NCI-H524 (cell line): ENCODE measurements around the gene CRCP.
"Not testable (repeated sequence)": the region's sequence is repeated elsewhere in the genome, so short reads cannot be mapped to it uniquely, and the experiment has no call there.

ENCODE experiments used
- DNase-seq, 2 experiments: peaks; one replicate each; lab custom pipeline; 2025; lab: John Stamatoyannopoulos, UW

Gene CRCP

DNA sequence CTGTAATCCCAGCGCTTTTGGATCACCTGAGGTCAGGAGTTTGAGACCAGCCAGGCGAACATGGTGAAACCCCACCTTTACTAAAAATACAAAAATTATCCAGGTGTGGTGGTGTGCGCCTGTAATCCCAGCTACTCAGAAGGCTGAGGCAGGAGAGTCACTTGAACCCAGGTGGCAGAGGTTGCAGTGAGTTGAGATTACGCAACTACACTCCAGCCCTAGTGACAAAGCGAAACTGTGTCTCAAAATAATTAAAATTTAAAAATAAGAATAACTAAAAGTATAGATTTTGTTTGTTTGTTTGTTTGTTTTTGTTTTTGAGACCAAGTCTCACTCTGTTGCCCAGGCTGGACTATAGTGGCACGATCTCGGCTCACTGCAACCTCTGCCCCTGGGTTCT, 41.4 kb downstream of the CRCP start:
- not testable (repeated sequence) for DNase-seq

DNA sequence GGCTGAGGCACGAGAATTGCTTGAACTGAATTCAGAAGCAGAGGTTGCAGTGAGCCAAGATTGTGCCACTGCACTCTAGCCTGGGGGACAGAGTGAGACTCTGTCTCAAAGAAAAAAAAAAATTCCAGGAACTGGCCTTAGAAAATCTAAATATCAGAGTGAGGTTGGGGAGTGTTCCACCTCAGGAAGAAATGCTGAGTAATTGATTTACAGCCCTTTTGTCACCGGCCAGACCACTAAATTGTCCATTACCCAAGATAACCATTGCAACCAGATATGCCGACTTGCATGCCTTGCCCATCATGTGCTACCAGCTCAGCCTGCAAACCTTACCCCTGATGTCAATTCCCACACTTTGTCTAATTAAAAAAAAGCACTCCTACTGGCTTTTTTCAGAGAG, 42.4 kb downstream of the CRCP start:
- DNase-seq, result no peak

DNA sequence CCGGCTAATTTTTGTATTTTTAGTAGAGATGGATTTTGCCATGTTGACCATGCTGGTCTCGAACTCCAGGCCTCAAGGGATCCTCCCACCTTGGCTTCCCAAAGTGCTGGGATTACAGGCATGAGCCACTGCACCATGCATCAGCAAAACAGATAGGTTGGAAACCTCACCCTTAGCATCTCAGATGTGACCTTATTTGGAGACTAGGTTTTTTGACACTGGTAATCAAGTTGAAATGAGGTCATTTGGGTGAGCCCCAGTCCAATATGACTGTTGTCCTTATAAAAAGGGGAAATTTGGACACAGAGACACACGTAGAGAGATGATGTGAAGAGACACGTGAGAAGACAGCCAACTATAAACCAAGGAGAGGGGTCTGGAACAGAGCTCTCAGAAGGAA, 48.0 kb downstream of the CRCP start:
- no peak for DNase-seq

DNA sequence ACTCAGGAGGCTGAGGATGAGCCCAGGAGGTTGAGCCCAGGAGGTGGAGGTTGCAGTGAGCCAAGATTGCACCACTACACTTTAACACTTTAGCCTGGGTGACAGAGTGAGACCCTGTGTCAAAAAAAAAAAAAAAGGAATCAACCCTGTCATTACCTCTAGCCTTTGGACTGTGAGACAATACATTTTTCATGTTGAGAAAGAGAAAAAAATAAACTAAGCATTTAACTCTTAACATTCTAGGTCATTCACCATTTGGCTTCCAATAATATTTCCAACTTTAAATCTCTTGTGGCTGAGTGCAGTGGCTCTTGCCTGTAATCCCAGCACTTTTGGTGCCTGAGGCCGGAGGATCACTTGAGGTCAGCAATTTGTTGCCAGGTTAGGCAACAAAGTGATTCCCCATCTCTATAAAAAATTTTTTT, 48.6 kb downstream of the CRCP start:
- no peak for DNase-seq

DNA sequence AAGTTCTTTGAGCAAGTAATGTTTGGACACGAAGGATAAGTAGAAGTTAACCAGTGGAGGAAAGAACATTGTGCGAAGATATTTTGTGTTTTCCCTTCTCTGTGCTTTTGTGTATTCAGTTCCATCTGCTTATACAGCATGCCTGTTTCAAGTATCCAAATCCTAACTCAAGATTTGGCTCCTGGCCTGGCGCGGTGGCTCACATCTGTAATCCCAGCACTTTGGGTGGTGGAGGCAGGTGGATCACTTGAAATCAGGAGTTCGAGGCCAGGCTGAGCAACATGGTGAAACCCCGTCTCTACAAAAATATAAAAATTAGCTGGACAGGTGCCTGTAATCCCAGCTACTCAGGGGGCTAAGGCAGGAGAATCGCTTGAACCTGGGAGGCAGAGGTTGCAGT, 49.7 kb downstream of the CRCP start:
- no peak for DNase-seq

DNA sequence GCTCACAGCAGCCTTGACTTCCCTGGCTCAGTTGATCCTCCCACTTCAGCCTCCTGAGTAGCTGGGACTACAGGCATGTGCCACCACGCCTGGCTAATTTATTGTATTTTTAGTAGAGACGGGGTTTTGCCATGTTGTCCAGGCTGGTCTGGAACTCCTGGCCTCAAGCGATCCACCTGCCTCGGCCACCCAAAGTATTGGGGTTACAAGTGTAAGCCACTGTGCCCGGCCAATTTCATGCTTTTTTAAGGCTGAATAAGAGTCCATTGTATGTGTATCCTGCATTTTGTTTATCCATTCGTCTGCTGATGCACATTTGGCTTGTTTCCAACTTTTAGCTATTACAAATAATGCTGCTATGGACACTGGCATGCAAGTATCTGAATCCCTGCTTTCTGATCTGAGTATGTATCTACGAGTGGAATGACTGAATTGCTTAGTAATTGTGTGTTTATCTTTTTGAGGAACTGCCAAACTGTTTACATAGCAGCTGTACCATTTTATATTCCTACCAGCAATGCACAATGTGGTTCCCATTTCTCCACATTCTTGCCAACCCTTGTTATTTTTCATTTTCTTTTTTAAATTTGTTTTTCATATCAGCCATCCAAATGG, 53.2 kb downstream of the CRCP start:
- no peak for DNase-seq

DNA sequence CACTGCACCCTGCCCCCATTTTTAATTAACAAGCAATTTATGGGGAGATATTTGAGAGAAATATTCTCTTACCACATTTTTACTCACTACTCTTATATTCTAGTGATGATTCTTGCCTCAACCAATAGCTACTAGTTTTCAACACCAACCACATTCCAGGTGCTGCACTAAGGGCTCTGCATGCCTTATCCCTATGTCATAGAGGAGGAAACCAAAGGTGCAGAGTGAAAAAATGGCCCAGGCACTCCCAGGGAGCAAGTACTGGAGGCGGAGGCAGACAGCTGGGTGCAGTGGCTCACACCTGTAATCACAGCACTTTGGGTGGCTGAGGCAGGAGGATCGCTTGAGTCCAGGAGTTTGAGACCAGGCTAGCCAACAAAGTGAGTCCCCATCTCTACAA, 55.0 kb downstream of the CRCP start:
- no peak for DNase-seq

DNA sequence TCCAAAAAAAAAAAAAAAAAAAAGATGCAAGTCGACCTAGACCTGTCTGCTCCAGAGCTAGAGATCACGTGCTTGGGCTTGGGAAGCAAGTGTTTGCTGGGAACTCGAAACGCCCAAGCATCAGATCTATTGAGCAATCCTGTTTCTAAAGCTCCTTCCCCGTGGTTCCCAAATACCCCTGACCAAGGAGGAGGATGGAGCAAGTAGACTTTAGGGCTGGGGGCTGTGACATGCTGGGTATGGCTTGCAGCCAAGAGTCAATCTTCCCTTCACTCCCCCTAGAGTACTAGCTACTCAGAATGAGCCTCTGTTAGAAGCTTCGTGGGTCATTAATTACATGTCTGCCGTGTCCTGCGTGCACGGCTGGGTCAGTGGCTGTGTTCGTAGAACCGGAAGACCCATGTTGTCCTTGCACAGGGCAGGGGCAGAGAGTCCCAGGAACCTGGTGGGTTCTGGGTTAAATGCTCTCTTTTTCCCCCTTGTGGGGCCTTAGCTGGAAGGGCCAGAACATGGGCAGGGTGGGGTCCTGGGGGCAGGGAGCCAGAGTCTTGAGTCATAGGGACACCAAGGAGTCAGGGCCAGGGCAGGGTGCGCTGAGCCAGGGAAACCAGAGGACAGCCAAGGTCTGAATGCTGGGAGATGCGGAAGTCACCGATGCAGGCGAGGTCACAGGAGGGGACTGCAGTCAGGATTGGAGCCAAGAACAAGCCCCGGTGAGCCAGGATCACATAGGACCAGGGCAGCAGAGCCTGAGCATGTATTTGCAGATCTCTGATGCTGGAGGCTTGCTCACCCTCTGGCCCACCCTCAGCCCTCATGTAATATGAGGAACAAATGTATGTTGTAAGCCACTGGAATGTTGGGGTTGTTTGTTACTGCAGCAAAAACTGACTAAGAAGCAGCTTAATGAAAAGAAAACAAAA, 55.9 kb downstream of the CRCP start:
- DNase-seq, result no peak

DNA sequence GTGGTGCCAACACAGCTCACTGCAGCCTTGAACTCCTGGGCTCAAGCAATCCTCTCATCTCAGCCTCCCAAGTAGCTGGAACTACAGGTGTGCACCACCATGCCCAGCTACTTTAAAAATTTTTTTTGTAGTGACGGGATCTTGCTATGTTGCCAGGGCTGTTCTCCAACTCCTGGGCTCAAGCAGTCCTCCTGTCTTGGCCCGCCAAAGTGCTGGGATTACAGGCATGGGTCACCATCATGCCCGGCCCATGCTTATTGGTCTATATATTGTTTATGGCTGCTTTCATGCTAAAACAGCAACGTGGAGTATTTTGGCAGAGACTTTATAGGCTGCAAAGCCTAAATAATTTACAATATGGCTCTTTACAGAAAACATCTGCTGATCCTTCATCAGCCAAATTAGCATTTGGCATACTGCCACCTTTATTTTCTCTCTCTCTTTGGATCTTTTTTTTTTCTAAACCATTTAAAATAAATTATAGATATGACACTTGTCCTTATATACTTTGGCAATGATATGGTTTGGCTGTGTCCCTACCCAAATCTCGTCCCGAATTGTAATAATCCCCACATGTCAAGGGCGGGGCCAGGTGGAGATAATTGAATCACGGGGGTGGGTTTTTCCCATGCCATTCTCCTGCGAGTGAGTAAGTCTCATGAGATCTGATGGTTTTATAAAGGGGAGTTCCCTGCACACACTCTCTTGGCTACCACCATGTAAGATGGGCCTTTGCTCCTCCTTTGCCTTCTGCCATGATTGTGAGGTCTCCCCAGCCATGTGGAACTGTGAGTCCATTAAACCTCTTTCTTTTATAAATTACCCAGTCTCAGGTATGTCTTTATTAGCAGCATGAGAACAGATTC, 58.1 kb downstream of the CRCP start:
- not testable (repeated sequence) for DNase-seq

DNA sequence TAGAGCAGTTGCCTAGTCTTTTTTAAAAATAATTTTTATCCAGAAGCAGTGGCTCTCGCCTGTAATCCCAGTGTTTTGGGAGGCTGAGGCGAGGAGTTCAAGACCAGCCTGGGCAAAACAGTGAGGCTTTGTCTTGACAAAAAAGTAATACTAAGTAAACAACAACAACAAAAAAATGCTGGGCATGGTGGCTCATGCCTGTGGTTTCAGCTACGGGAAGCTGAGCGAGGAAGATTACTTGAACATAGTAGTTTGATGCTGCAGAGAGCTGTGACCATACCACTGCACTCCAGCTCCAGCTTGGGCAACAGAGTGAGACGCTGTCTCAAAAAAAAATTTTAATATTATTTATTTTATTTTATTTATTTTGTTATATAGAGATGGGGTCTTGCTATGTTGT, 59.2 kb downstream of the CRCP start:
- no peak for DNase-seq

DNA sequence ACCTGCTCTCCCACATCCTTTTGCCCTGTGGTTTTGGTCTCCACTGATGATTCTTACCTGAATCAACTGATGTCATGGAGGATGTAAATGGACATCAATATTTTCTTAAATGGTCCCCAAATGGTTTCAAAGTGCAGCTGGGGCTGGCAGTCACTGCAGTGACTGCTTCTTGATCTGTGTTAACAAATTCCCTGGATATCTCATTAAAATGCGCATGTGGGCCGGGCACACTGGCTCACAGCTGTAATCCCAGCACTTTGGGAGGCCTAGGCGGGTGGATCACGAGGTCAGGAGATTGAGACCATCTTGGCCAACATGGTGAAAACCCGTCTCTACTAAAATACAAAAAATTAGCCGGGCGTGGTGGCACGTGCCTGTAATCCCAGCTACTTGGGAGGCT, 60.4 kb downstream of the CRCP start:
- not testable (repeated sequence) for DNase-seq

DNA sequence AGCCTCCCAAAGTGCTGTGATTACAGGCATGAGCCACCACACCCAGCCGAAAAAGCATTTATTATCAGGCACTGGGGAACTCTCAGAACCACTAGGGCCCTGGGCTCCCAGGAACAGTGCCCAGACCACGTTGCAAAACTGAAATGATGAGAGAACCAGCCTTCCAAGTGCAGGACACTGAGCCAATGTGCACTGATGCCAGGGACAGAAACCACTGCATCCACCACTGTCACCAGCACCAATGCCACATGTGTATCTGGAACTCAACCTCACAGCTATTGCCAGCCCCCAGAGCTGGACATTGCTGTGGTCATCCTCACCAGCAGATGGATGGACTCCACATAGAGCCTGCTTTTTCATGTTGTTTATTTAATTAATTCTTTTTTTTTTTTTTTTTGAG, 62.3 kb downstream of the CRCP start:
- DNase-seq, result no peak

DNA sequence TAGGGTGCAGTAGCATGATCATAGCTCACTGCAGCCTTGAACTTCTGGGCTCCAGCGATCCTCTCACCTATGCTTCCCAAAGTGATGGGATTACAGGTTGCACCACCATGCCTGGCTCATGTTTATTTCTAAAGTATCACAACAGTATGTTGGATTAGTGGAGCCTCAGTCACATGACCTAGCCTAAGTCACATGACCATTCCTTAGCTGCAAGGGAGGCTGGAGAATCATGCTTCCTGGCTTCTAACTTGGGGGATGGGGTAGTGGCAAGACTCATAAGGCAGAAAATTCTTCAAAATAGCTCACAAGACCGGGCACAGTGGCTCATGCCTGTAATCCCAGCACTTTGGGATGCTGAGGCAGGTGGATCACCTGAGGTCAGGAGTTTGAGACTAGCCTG, 63.6 kb downstream of the CRCP start:
- no peak for DNase-seq

DNA sequence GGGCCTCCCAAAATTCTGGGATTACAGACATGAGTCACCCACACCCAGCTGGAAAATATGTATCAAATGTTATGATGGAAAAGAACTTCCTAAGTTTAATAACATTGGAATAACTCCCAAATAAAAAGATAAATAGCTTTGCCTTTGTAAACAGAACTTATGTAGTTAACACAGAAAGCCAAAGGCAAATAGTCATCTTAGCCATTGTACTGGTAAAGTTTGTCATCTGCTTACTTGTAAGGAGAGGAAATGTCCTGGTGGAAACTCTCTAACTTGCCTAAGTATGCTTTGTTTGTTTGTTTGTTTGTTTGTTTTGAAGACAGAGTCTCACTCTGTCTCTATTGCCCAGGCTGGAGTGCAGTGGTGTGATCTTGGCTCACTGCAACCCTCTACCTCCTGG, 66.7 kb downstream of the CRCP start:
- no peak for DNase-seq

DNA sequence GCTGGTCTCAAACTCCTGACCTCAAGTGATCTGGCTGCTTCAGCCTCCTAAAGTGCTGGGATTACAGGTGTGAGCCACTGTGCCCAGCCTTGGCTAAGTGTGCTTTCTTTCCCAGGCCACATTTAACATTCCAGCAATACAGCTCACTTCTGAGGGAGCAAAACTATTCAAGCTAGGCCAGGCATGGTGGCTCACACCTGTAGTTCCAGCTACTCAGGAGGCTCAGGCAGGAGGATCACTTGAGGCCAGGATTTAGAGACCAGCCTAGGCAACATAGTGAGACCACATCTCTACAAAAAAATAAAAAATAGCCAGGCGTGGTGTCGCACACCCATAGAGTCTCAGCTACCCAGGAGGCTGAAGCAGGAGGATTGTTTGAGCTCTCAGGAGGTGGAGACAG, 67.2 kb downstream of the CRCP start:
- DNase-seq, result no peak

DNA sequence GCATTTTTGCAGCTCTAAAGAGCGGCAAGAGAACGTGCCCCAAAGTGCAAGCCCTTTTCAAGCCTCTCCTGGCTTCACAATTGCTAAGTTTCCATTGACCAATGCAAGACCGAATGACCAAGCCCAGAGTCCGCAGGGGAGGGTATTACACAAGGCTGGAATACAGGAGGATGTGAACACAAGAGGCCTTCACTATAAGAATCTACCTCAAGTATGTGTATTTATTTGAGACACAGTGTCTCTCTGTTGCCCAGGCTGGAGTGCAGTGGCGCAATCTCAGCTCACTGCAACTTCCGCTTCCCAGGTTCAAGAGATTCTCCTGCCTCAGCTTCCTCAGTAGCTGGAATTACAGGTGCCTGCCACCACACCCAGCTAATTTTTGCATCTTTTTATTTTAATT, 68.3 kb downstream of the CRCP start:
- DNase-seq, result no peak

DNA sequence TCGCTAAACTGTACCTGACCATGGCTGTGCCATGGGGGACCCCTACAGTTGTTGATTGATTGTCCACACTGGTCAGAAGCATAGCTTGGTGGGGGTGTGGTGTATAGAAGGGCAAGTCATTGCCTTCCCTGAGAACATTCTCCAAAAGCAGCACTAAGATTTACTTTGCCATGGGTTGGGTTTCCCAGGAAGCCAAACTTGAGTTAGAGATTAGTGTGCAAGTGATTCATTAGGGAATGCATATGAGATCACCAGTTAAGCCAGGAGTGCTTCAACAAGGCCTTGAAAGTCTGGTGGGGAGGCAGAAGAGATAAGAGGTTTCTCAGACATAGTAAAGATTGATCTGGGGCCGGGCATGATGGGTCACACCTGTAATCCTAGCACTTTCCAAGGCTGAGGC, 69.1 kb downstream of the CRCP start:
- DNase-seq, result no peak

DNA sequence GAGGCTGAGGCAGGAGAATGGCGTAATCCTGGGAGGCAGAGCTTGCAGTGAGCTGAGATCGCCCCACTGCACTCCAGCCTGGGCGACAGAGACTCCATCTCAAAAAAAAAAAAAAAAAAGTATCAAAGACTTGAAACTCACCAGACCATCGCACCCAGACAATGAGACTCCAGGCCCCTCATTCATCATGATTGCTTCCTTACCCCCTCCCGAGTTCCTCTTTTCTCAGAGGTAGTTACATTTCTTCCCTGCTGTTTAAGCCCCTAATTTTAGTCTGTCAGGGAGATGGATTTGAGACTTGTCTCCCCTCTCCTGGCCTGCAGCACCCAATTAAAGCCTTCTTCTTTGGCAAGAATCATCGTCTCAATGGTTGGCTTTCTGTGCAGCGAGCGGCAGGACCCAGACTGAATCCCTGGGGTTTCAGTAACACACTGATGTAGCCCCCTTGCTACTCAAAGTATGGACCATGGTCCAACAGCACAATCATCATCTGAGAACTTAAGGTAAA, 71.1 kb downstream of the CRCP start:
- no peak for DNase-seq

DNA sequence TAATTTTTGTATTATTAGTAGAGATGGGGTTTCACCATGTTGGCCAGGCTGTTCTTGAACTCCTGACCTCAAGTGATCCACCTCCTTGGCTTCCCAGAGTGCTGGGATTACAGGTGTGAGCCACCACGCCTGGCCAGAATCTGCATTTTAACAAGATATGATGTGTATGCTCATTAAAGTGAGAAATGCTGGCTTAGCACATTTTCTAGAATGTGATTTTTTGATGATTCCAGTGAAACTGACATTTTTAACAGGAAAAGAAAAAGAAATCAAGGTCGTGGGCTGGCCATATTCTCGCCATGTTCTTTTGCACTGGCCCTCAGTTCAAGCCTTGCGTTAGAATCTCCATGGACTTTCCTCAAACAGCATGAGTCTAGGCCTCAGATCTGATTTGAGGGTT, 72.3 kb downstream of the CRCP start:
- DNase-seq, result no peak

DNA sequence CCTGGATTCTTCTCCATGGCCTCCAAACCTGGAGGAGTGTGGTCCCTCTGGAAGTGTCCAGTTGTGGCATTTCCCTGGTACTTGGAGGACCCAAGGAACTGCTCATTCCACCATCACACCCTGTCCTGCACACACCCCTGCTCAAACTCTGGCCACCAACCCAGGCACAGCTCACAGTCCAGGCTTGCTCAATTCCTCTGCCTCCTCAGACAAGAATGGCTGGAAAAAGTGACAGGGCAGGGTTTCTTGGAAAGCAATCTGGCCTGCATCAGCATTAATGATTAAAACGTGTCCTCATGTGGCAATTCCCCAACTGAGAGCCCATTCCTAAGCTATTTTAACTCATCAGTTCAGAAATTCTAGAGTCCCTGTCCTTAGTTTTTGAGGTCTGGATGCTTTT, 73.3 kb downstream of the CRCP start:
- no peak for DNase-seq

DNA sequence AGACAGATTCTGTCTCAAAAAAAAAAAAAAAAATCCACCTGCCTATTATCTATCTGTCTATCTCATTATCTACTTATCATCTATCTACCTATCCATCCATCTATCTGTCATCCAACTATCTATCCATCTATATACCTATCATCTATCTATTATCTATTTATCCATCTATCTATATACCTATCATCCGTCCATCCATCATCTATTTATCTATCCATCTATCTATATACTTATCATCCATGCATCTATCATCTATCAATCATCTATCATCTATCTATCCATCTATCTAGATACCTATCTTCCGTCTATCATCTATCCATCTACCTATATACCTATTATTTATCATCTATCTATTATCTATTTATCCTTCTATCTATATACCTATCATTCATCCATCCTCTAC, 74.0 kb downstream of the CRCP start:
- DNase-seq, result no peak

DNA sequence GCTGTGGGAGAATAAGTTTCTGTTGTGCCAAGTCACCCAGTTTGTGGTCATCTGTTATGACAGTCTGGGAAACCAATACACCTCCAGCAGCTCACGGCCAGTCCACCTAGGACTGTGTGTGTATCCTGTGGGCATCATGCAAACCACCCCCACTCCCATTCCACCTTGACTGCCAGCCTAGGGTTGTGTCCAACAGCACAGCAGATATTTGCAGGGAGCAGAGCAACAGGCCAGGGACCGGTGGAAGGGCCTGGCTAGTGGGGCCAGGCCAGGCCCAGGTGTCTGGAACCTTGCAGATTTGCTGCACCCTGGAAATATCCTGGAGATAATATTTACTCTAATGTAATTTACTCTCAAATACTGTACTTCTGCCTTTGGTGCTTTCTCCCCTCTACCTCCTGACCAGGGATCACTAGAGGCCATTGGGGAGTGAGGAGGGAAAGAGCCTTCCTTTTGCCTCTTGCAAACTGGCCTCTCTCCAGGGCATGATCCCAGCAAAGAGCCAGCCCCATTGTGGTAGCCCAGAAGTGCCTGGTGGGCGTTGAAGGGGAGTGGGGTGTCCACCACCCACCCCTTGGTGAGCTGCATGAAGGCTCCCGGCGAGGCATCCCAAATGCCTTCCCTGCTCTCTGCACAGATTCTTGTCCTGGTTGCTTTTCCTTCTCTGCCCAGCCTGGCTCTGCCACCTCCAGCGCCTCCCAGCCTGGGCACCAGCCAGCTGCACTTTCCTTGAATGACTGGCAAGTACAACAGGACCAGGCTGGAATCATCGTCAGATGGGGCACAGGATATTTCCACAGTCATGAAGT, 75.3 kb downstream of the CRCP start:
- DNase-seq, result no peak
